ENCODE measurements around the gene STXBP3.

STXBP3 gene

DNA sequence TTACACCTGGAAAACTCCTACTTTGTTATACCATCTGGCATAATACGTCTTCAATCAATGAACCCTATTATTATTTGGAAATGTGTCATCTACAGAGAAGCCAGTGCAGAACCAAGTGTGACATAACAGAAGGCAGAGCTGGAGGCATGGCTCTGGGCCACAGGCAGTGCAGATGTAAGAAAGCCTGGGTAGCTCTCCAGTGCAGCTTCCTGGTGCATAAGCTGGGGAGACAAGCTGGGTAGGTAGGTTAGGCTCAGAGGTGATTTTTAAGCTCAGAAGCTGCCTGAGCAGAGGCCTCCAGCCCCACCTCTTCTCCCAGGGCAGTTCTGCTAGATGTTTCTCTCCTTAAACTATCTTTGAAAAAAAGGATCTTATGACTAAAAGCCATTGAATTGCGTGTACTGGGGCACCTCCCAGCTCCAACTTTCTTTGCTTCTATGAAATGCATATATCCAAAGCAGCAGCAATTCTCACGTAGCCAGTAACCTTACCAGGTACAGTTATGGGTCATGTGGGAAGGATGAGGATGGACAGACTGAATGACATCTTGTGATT is 79.7 kb downstream of the STXBP3 start:
- Histone ChIP-seq H3K9me3 (ENCODE audit: control extremely low read depth in 1 of 5, control insufficient read depth in 4 of 5, insufficient read depth in 2 of 5, low read depth in 1 of 5, low read length in 4 of 5) (no peaks in the 10 kb centered on the region), H3K4me1 (ENCODE audit: control extremely low read depth in 1 of 4, control insufficient read depth in 4 of 4, insufficient read depth in 4 of 4, low read length in 3 of 4) (peaks cover 0 to 20% (median 10%) of the 10 kb centered on the region in 4 experiments), H3K4me3 (ENCODE audit: control insufficient read depth in 1 of 7, extremely low read depth in 1 of 7, insufficient read depth in 4 of 7, low read depth in 2 of 7, low read length in 6 of 7) (no peak overlapping the region), H3K27me3 (replicated peaks in 2 of 5; ENCODE audit: control insufficient read depth in 4 of 5, insufficient read depth in 5 of 5, low read length in 4 of 5) (no peaks in the 10 kb centered on the region), H3K27ac (ENCODE audit: insufficient read depth in 1 of 2, low read depth in 1 of 2, low read length in 2 of 2, poor library complexity in 1 of 2, severe bottlenecking in 2 of 2) (no peak overlapping the region), H3K36me3 (ENCODE audit: control insufficient read depth in 4 of 4, insufficient read depth in 4 of 4, low read length in 3 of 4) (no peaks in the 10 kb centered on the region)
- 100% methylated on average over 2 of the region's 3 CpGs for WGBS (ENCODE audit: insufficient coverage)
- ChIA-PET CTCF (interaction anchor here (1.0 to 20.6 kb wide), 7 partner anchors 14 to 74 kb away, joined by 3 to 430 read pairs (median 15); partner anchors contain the start of genes AKNAD1 and GPSM2), POLR2A (no interaction called here)
- no peak for DNase-seq

DNA sequence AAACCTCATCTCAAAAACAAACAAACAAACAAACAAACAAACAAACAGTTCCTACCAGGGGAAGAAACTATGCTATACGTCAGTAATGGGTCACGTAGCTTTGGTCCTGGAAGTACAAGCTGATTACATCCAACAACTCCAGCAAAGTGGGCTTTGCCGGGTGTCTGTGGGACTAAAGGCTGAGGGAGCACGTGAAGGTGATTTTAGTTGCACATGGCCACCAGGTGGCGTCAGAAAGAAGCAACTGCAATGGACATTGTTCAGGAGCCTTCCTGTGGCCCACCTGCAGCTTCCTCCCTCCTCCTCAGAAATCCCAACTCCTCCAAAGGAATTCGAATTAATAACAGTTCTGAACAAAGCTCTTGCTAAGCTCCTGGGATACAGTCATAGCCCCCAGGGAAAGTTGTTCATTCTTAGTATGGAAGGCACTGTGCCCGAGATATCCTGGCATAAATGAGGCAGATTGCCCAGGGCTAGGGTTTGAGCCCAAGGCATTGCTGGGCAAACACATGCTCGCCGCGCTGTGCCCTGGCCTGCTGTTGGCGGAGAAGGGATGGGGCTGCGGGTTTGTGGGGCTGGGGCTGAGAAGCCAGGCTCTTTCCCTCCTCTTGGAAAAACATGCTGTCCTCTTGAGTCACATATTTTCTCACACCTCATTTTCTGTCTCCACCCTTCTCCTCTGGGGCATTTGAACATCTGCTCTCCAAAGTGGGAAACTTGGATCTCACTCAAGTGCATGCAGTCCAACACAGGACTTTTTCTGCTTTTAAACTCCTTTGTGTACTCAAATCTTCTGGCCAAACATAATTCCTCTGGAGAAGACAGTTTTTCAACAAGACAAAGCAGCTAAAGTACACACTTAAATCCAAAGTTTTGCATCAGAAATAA is 81.8 kb downstream of the STXBP3 start:
- Histone ChIP-seq H3K9me3 (ENCODE audit: control extremely low read depth in 1 of 5, control insufficient read depth in 4 of 5, insufficient read depth in 2 of 5, low read depth in 1 of 5, low read length in 4 of 5) (no peaks in the 10 kb centered on the region), H3K27ac (ENCODE audit: insufficient read depth in 1 of 2, low read depth in 1 of 2, low read length in 2 of 2, poor library complexity in 1 of 2, severe bottlenecking in 2 of 2) (no peak overlapping the region), H3K4me1 (ENCODE audit: control extremely low read depth in 1 of 4, control insufficient read depth in 4 of 4, insufficient read depth in 4 of 4, low read length in 3 of 4) (peaks cover 0 to 22% (median 12%) of the 10 kb centered on the region in 4 experiments), H3K36me3 (ENCODE audit: control insufficient read depth in 4 of 4, insufficient read depth in 4 of 4, low read length in 3 of 4) (no peaks in the 10 kb centered on the region), H3K27me3 (replicated peaks in 2 of 5; ENCODE audit: control insufficient read depth in 4 of 5, insufficient read depth in 5 of 5, low read length in 4 of 5) (no peaks in the 10 kb centered on the region), H3K4me3 (ENCODE audit: control insufficient read depth in 1 of 7, extremely low read depth in 1 of 7, insufficient read depth in 4 of 7, low read depth in 2 of 7, low read length in 6 of 7) (no peak overlapping the region)
- ChIA-PET CTCF (interaction anchor here (0.8 to 20.6 kb wide), 22 partner anchors 9 to 124 kb away, joined by 3 to 430 read pairs (median 6); partner anchors contain the start of genes AKNAD1 and GPSM2), POLR2A (interaction anchor here (2.1 kb wide), 1 partner anchor 24 kb away, joined by 7 read pairs; no protein-coding TSS in a partner anchor)
- peak; percentile 76 to 82 (median 78) for DNase-seq
- WGBS (ENCODE audit: insufficient coverage) = 64% methylated on average over 7 of the region's 12 CpGs

DNA sequence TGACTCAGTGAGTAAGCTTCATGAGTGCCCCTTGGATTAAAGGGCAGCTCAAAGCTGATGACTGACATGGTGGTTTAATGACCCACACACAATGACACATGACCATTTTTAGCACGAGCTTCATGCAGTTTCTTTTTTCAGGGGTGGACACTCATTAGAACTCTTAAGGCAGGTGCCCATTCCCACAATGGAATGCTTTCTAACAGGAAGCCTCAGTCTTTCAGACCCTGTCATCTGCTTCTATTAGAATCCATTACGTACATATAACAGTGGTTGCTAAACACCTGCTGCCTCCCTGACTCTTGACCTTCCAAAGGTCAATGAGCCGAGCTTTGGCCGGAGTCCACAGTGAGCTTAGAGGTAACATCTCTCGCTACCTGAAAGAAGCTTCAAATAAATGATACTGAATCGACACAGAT is 83.0 kb downstream of the STXBP3 start:
- Histone ChIP-seq H3K4me3 (ENCODE audit: control insufficient read depth in 1 of 7, extremely low read depth in 1 of 7, insufficient read depth in 4 of 7, low read depth in 2 of 7, low read length in 6 of 7) (no peak overlapping the region), H3K27ac (ENCODE audit: insufficient read depth in 1 of 2, low read depth in 1 of 2, low read length in 2 of 2, poor library complexity in 1 of 2, severe bottlenecking in 2 of 2) (no peak overlapping the region), H3K4me1 (ENCODE audit: control extremely low read depth in 1 of 4, control insufficient read depth in 4 of 4, insufficient read depth in 4 of 4, low read length in 3 of 4) (peaks cover 0 to 22% (median 12%) of the 10 kb centered on the region in 4 experiments), H3K27me3 (replicated peaks in 2 of 5; ENCODE audit: control insufficient read depth in 4 of 5, insufficient read depth in 5 of 5, low read length in 4 of 5) (no peaks in the 10 kb centered on the region), H3K36me3 (ENCODE audit: control insufficient read depth in 4 of 4, insufficient read depth in 4 of 4, low read length in 3 of 4) (no peaks in the 10 kb centered on the region), H3K9me3 (ENCODE audit: control extremely low read depth in 1 of 5, control insufficient read depth in 4 of 5, insufficient read depth in 2 of 5, low read depth in 1 of 5, low read length in 4 of 5) (no peaks in the 10 kb centered on the region)
- no peak for DNase-seq
- POLR2A ChIA-PET = interaction anchor here (0.6 to 0.9 kb wide), 2 partner anchors 23 to 65 kb away, joined by 3 to 4 read pairs; no protein-coding TSS in a partner anchor
- WGBS (ENCODE audit: insufficient coverage) = 82% methylated on average over 6 of the region's 6 CpGs
- CTCF ChIA-PET = interaction anchor here (0.6 to 20.6 kb wide), 16 partner anchors 8 to 118 kb away, joined by 3 to 430 read pairs (median 8); partner anchors contain the start of genes AKNAD1 and GPSM2

- 81% methylated on average over 13 of the region's 20 CpGs for WGBS (ENCODE audit: insufficient coverage)
- H3K9me3 ChIP-seq (ENCODE audit: control extremely low read depth in 1 of 5, control insufficient read depth in 4 of 5, insufficient read depth in 2 of 5, low read depth in 1 of 5, low read length in 4 of 5) = no peaks in the 10 kb centered on the region
- H3K27me3 ChIP-seq (replicated peaks in 2 of 5; ENCODE audit: control insufficient read depth in 4 of 5, insufficient read depth in 5 of 5, low read length in 4 of 5) = no peaks in the 10 kb centered on the region
- peak overlapping the region in 2 of 7 experiments; percentile 12 to 23 for H3K4me3 ChIP-seq (ENCODE audit: control insufficient read depth in 1 of 7, extremely low read depth in 1 of 7, insufficient read depth in 4 of 7, low read depth in 2 of 7, low read length in 6 of 7)
- ChIA-PET CTCF (interaction anchor here (0.6 to 20.6 kb wide), 12 partner anchors 10 to 117 kb away, joined by 3 to 430 read pairs (median 6); partner anchors contain the start of gene AKNAD1), POLR2A (interaction anchor here (1.0 kb wide), 1 partner anchor 72 kb away, joined by 4 read pairs; no protein-coding TSS in a partner anchor)
- no peaks in the 10 kb centered on the region for H3K36me3 ChIP-seq (ENCODE audit: control insufficient read depth in 4 of 4, insufficient read depth in 4 of 4, low read length in 3 of 4)
- peak; percentile 27 to 60 (median 53) for DNase-seq
- peaks cover 0 to 22% (median 12%) of the 10 kb centered on the region in 4 experiments for H3K4me1 ChIP-seq (ENCODE audit: control extremely low read depth in 1 of 4, control insufficient read depth in 4 of 4, insufficient read depth in 4 of 4, low read length in 3 of 4)
- no peak overlapping the region for H3K27ac ChIP-seq (ENCODE audit: insufficient read depth in 1 of 2, low read depth in 1 of 2, low read length in 2 of 2, poor library complexity in 1 of 2, severe bottlenecking in 2 of 2)
Observed at GRCh38 chr1:108830119-108831008, 83.9 kb downstream of the STXBP3 start.

DNA sequence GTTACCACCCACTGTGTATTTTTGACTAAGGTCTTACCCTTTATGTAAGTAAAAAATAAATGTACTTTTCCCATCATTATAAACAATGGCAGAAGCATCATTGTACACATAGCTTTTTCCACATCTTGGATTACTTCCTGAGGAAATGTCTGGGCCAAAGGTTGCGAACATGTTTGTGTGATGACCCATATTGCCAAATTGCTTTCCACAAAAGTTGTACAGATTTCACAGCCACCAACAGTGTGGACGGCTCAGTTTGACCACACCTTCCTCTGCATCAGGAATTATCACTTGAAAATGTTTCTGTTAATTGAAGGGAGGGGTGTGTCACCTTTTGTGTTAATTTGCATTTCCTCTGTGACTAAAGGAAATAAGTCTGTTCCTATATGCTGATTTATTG is 84.8 kb downstream of the STXBP3 start:
- H3K27me3 ChIP-seq (replicated peaks in 2 of 5; ENCODE audit: control insufficient read depth in 4 of 5, insufficient read depth in 5 of 5, low read length in 4 of 5) = no peaks in the 10 kb centered on the region
- H3K4me1 ChIP-seq (ENCODE audit: control extremely low read depth in 1 of 4, control insufficient read depth in 4 of 4, insufficient read depth in 4 of 4, low read length in 3 of 4) = peaks cover 0 to 22% (median 12%) of the 10 kb centered on the region in 4 experiments
- POLR2A ChIA-PET = interaction anchor here (1.0 kb wide), 1 partner anchor 71 kb away, joined by 4 read pairs; no protein-coding TSS in a partner anchor
- H3K9me3 ChIP-seq (ENCODE audit: control extremely low read depth in 1 of 5, control insufficient read depth in 4 of 5, insufficient read depth in 2 of 5, low read depth in 1 of 5, low read length in 4 of 5) = no peaks in the 10 kb centered on the region
- H3K27ac ChIP-seq (ENCODE audit: insufficient read depth in 1 of 2, low read depth in 1 of 2, low read length in 2 of 2, poor library complexity in 1 of 2, severe bottlenecking in 2 of 2) = no peak overlapping the region
- no peak overlapping the region for H3K4me3 ChIP-seq (ENCODE audit: control insufficient read depth in 1 of 7, extremely low read depth in 1 of 7, insufficient read depth in 4 of 7, low read depth in 2 of 7, low read length in 6 of 7)
- WGBS (ENCODE audit: insufficient coverage) = 100% methylated on average over 1 of the region's 2 CpGs
- no peak for DNase-seq
- no peaks in the 10 kb centered on the region for H3K36me3 ChIP-seq (ENCODE audit: control insufficient read depth in 4 of 4, insufficient read depth in 4 of 4, low read length in 3 of 4)
- CTCF ChIA-PET = interaction anchor here (0.8 to 20.6 kb wide), 7 partner anchors 9 to 69 kb away, joined by 3 to 430 read pairs (median 18); partner anchors contain the start of gene AKNAD1

- POLR2A ChIA-PET = no interaction called here
- Histone ChIP-seq H3K27me3 (replicated peaks in 2 of 5; ENCODE audit: control insufficient read depth in 4 of 5, insufficient read depth in 5 of 5, low read length in 4 of 5) (no peaks in the 10 kb centered on the region), H3K9me3 (ENCODE audit: control extremely low read depth in 1 of 5, control insufficient read depth in 4 of 5, insufficient read depth in 2 of 5, low read depth in 1 of 5, low read length in 4 of 5) (no peaks in the 10 kb centered on the region), H3K4me1 (ENCODE audit: control extremely low read depth in 1 of 4, control insufficient read depth in 4 of 4, insufficient read depth in 4 of 4, low read length in 3 of 4) (peaks cover 0 to 20% (median 12%) of the 10 kb centered on the region in 4 experiments), H3K36me3 (ENCODE audit: control insufficient read depth in 4 of 4, insufficient read depth in 4 of 4, low read length in 3 of 4) (no peaks in the 10 kb centered on the region), H3K4me3 (ENCODE audit: control insufficient read depth in 1 of 7, extremely low read depth in 1 of 7, insufficient read depth in 4 of 7, low read depth in 2 of 7, low read length in 6 of 7) (no peak overlapping the region), H3K27ac (ENCODE audit: insufficient read depth in 1 of 2, low read depth in 1 of 2, low read length in 2 of 2, poor library complexity in 1 of 2, severe bottlenecking in 2 of 2) (no peak overlapping the region)
- WGBS (ENCODE audit: insufficient coverage) = 100% methylated on average over 1 of the region's 2 CpGs
- DNase-seq = no peak
- CTCF ChIA-PET = interaction anchor here (0.7 to 20.6 kb wide), 5 partner anchors 14 to 67 kb away, joined by 3 to 430 read pairs (median 3); partner anchors contain the start of gene AKNAD1
Observed at GRCh38 chr1:108832929-108833328, 86.5 kb downstream of the STXBP3 start.
